Ectodermal cell (in vitro differentiated cells): ENCODE data around the gene SOX11. TPM values are rescaled to one million over a fixed set of nuclear protein-coding genes. Genes with fewer than 3 reads are reported as not detected.
"Not testable (repeated sequence)": the region's sequence is repeated elsewhere in the genome, so short reads cannot be mapped to it uniquely, and the experiment has no call there.

Experiments
- H3K27ac ChIP-seq: 2 replicates; pipeline ENCODE4 v1.7.0; 2013; ENCODE audit warnings: mild to moderate bottlenecking, low read depth, low read length; ENCODE audit not compliant: insufficient read depth, poor library complexity, severe bottlenecking
- H3K27me3 ChIP-seq: 2 replicates; pipeline ENCODE4 v1.7.0; 2013; ENCODE audit warnings: mild to moderate bottlenecking, low read length; ENCODE audit not compliant: insufficient read depth, control insufficient read depth, poor library complexity, severe bottlenecking
- H3K36me3 ChIP-seq: one replicate; pipeline ENCODE4 v1.7.0; 2013; ENCODE audit warnings: low read length; ENCODE audit not compliant: control insufficient read depth, insufficient read depth
- H3K4me1 ChIP-seq: one replicate; pipeline ENCODE4 v1.7.0; 2013; ENCODE audit warnings: low read length; ENCODE audit not compliant: control insufficient read depth, insufficient read depth
- H3K4me3 ChIP-seq: 2 replicates; pipeline ENCODE4 v1.7.0; 2013; ENCODE audit warnings: low read depth, low read length, control low read depth; ENCODE audit not compliant: insufficient read depth
- H3K9me3 ChIP-seq: 2 replicates; pipeline ENCODE4 v1.7.0; 2013; ENCODE audit warnings: mild to moderate bottlenecking, low read length, moderate library complexity; ENCODE audit not compliant: control insufficient read depth
- WGBS, 2 experiments: methylation state at CpG; one replicate each; pipeline ENCODE4 v1.1.7; 2013; ENCODE audit warnings: missing lambda C conversion rate in 2 of 2; 5-methylcytosine and 5-hydroxymethylcytosine counted together
- polyA plus RNA-seq, 4 experiments: library from polyadenylated mRNA; stranded (reverse); fragments of 50-300 nt; gene quantifications; one replicate each; pipeline ENCODE4 v1.2.3, GENCODE V29; 2013

SOX11 gene
- polyA plus RNA-seq (2013, experiment 1 of 4), result 121 TPM
- 127 TPM for polyA plus RNA-seq (2013, experiment 2 of 4)
- 81.4 TPM for polyA plus RNA-seq (2013, experiment 3 of 4)
- 87.8 TPM for polyA plus RNA-seq (2013, experiment 4 of 4)

DNA sequence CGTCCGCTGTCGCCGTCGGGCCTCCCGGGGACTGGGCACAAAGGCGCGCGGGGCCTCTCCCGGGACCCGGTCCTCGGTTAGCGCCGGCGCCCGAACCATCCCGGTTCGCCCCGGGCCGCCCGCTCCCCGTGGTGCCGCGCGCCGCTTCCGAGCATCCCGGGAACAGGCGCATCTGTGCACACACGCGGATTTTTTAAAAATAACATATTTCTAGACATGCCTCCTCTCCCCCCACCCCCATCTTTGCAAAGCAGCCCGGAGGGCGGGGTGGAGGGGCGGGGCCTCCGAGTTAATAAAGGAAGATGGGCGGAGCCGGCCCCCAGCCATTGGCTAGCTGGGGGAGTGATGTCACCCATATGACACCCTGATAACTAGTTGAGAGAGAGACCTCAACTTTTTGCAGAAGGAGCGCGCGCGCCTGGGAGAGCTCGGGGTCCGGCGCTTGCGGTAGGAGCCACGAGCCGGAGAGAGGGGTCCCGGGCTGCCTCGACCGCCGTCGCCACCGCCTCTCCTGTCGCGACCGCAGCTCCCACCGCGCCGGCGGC, at the start of gene SOX11:
Gene SOX11, plus strand, starts transcription at position 400 of the 545 bp plus-strand sequence. CDS start 338 bp downstream, outside the sequence.
- WGBS, 2 experiments, result 0 to 1% methylated on average over 59 to 60 of the region's 60 CpGs
- H3K4me1 ChIP-seq, result no peaks in the 10 kb centered on the region
- peak within 1 kb of the TSS; percentile 98 for H3K4me3 ChIP-seq
- H3K27ac ChIP-seq, result peak within 1 kb of the TSS; percentile 98
- H3K9me3 ChIP-seq, result no peaks in the 10 kb centered on the region
- H3K36me3 ChIP-seq, result peaks cover 14% of the 10 kb centered on the region
- no peaks in the 10 kb centered on the region for H3K27me3 ChIP-seq

DNA sequence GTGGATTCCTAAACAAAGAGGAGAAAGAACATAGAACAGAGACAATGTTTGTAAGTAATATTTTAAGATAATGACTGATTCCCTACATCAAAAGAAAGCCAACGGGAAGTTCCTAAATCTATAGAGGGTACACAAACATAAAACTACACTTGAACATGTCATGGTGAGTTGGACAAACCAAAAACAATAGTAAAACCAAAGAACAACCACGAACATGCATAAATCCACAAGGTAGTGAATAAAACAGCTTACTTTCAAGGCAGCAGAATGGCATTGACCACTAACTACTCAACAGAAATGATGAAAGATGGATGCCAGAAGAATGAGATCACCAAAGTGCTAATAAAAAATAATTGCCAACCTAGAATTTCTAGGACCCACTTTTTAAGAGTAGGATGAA, 39.5 kb upstream of the SOX11 start:
- H3K36me3 ChIP-seq, H3K4me1 ChIP-seq, H3K4me3 ChIP-seq, H3K27me3 ChIP-seq, H3K9me3 ChIP-seq, H3K27ac ChIP-seq: not testable (repeated sequence)
- 76 to 95% methylated on average over 2 of the region's 2 CpGs for WGBS, 2 experiments

DNA sequence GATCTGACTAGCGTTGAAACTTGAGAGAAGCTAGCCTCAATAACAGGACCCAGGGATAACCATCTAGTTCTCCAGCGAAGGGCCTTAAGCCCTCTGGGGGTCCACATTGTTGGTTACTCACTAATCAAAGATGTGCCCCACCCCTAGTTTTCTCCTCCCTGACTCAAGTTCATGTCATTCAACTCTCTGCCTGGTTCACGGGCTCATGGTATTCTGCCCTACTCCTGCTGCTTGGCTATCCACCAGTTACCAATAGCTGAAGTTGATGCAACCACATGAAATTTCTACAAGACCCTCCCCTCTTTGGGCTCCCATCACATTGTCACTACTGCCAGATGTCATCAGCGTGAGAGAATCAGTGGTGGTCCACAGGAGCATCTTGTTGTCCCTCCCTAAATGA, 38.4 kb upstream of the SOX11 start:
- 83 to 91% methylated on average over 4 of the region's 4 CpGs for WGBS, 2 experiments
- H3K27me3 ChIP-seq, H3K27ac ChIP-seq: not testable (repeated sequence)

DNA sequence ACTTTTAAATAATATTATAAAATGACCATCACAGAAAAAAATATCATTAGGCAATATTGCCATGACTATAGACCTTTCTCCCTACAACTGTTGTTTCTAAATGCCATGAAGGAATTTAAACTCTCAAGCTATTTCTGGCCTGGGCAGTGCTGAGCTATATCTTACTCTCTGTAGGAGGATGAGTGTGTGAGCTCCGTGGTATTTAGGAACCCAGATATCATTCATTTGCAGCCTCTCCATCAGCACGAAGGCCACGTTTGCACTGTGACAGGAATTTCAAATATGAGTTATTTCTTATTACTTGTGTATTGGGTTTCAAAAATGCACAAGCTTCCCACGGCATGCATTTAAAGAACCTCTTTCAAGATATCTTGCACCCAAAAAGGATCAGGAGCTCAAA, 35.0 kb upstream of the SOX11 start:
- Histone ChIP-seq H3K4me1 (no peaks in the 10 kb centered on the region), H3K27me3 (no peaks in the 10 kb centered on the region), H3K36me3 (no peaks in the 10 kb centered on the region), H3K9me3 (no peaks in the 10 kb centered on the region), H3K4me3 (no peak overlapping the region), H3K27ac (no peak overlapping the region)
- WGBS, 2 experiments, result 90% methylated on average over 4 of the region's 4 CpGs

More for the DNA sequence above, 38.4 kb upstream of the SOX11 start:
- not testable (repeated sequence) for H3K4me3 ChIP-seq, H3K9me3 ChIP-seq, H3K4me1 ChIP-seq, H3K36me3 ChIP-seq

DNA sequence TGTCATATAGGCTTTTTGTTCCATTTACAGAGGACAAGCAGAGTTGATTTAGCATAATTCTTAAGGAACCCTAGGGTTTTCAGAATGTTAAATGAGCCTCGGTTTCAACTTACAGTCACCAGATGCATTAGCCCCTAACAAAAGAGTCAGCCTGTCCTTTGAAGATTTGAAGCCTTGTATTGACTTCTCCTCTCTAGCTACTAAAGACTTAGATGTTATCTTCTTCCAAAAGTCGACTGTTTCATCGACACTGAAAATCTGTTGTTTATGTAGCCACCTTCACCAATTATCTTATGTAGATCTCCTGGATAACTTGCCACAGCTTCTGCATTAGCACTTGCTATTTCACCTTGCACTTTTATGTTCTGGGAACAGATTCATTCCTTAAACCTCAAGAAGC, 31.6 kb upstream of the SOX11 start:
- Histone ChIP-seq H3K27ac (no peak overlapping the region), H3K27me3 (no peaks in the 10 kb centered on the region), H3K36me3 (no peaks in the 10 kb centered on the region), H3K4me3 (no peak overlapping the region), H3K9me3 (no peaks in the 10 kb centered on the region), H3K4me1 (no peaks in the 10 kb centered on the region)
- WGBS, 2 experiments, result 75 to 79% methylated on average over 3 of the region's 3 CpGs

DNA sequence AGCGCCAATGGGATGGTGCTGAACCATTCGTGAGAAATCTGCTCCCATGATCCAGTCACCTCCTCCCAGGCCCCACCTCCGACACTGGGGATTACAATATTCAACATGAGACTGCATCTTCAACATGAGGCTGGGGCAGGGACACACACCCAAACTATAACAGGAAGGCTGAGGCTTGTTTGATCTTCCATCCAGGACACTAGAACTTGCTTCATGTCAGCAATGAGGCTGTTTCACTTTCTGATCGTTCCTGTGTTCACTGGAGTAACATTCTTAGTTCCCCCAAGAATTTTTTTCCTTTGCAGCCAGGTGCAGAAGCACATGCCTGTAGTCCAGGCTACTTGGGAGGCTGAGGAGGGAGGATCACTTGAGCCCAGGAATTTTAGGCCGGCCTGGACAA, 30.8 kb upstream of the SOX11 start:
- Histone ChIP-seq H3K4me3 (no peak overlapping the region), H3K27me3 (no peaks in the 10 kb centered on the region), H3K4me1 (no peaks in the 10 kb centered on the region), H3K27ac (no peak overlapping the region), H3K36me3 (no peaks in the 10 kb centered on the region), H3K9me3 (no peaks in the 10 kb centered on the region)
- 91 to 92% methylated on average over 5 of the region's 5 CpGs for WGBS, 2 experiments

DNA sequence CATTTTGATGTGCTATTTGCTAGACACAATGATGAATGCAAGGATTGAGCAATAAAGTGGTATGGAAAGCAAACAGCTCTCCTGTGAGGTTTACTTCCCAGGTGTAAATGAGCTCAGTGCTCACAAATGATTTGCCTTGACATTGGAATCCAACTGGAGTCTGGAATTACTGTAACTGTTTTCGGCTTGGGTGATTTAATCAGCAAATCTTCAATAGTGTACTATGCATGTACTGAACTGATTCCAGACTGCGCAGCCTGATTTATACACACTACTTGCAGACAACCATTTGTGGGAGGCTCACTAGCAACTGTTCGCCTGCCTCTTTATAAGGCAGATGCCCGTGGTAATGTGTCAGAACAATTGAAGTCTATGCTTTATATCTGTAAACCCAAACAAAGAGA, 27.9 kb upstream of the SOX11 start:
- WGBS, 2 experiments, result 89 to 98% methylated on average over 4 of the region's 4 CpGs
- Histone ChIP-seq H3K4me1 (no peaks in the 10 kb centered on the region), H3K27me3 (no peaks in the 10 kb centered on the region), H3K36me3 (no peaks in the 10 kb centered on the region), H3K9me3 (no peaks in the 10 kb centered on the region), H3K27ac (no peak overlapping the region), H3K4me3 (no peak overlapping the region)

DNA sequence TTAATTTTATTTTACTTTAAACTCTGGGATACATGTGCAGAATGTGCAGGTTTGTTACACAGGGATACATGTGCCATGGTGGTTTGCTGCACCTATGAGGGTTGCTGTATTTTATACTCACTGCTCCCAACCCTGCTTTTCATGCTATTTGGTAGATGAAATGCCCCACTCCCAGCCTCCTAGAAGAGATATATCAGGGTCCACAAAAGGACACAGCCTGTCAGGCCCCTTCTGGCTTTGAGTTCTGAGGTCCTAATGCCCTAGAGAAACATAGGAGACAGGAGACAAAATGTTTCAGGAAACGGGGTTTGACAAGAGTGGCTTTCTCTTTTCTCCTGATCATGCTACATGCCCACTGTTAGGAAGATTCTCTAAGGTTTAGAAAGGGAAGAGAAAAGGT, 27.1 kb upstream of the SOX11 start:
- WGBS, 2 experiments, result 94% methylated on average over 1 of the region's 1 CpG
- H3K4me3 ChIP-seq, result no peak overlapping the region
- H3K27me3 ChIP-seq, result no peaks in the 10 kb centered on the region
- H3K4me1 ChIP-seq, result no peaks in the 10 kb centered on the region
- H3K27ac ChIP-seq, result no peak overlapping the region
- no peaks in the 10 kb centered on the region for H3K36me3 ChIP-seq
- no peaks in the 10 kb centered on the region for H3K9me3 ChIP-seq

DNA sequence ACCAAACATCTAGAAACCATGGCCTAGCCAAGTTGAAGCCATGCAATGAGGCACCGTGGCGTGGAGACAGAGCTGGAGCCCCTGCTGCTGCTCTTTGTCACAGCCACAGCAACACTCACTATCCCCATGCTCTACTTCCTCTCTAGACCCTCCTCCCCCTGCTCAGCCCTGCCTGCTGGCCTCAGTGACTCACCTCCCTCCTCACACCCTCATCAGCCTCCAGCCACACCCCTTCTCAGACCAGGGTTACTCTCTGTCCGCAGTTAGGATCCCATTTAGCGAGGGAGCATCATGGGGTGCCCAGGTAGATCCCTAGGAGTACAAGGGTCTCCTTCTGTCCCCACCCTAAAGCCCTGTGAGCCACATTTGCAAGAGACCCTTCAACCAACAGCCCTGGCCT, 25.4 kb upstream of the SOX11 start:
- Histone ChIP-seq H3K4me1 (no peaks in the 10 kb centered on the region), H3K36me3 (no peaks in the 10 kb centered on the region), H3K27ac (no peak overlapping the region), H3K4me3 (no peak overlapping the region), H3K27me3 (no peaks in the 10 kb centered on the region), H3K9me3 (no peaks in the 10 kb centered on the region)
- WGBS, 2 experiments, result 57 to 70% methylated on average over 4 of the region's 4 CpGs

DNA sequence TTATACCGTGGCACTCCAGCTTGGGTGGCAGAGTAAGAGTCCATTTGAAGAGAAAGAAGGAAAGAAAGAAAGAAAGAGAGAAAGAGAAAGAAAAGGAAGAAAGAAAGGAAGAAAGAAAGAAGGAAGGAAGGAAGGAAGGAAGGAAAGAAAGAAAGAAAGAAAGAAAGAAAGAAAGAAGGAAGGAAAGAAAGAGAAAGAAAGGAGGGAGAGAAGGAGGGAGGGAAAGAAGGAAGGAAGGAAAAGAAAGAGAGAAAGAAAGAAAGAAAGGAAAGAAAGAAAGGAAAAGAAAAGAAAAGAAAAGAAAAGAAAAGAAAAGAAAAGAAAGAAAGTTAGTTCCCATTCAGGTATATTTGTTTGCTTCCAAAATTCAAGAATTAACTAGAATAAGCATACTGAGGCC, 24.5 kb upstream of the SOX11 start:
- H3K36me3 ChIP-seq, H3K4me3 ChIP-seq, H3K4me1 ChIP-seq, H3K27ac ChIP-seq, H3K9me3 ChIP-seq, H3K27me3 ChIP-seq: not testable (repeated sequence)
- 88 to 89% methylated on average over 1 of the region's 1 CpG for WGBS, 2 experiments
